Activated T-cell treated with anti-CD3 and anti-CD28 coated beads, Interleukin-2, amount 50 U/mL, for 4 hours (primary cell): ENCODE data around the gene SMYD3. TPM values are rescaled to one million over a fixed set of nuclear protein-coding genes. Genes with fewer than 3 reads are reported as not detected.

Source experiments
- ATAC-seq, 2 donors: fragments of 200-7000 bp; cut with Tn5 transposase; one replicate each; pipeline ENCODE4 v1.10.0; 2021
- DNase-seq: peaks from one replicate; pipeline ENCODE4 v3.0.0-alpha.2; 2020
- H3K27me3 Mint-ChIP-seq: one replicate; pipeline ENCODE4 v1.8.0; 2021; ENCODE audit warnings: low read depth, mixed read lengths
- H3K36me3 Mint-ChIP-seq: one replicate; pipeline ENCODE4 v1.8.0; 2022; ENCODE audit warnings: mixed read lengths; ENCODE audit not compliant: insufficient read depth
- H3K4me1 Mint-ChIP-seq: one replicate; pipeline ENCODE4 v1.8.0; 2021; ENCODE audit warnings: low read depth, mixed read lengths
- H3K4me3 Mint-ChIP-seq: one replicate; pipeline ENCODE4 v1.8.0; 2021; ENCODE audit warnings: mild to moderate bottlenecking, moderate library complexity, mixed read lengths
- H3K9me3 Mint-ChIP-seq: one replicate; pipeline ENCODE4 v1.8.0; 2021; ENCODE audit warnings: mixed read lengths
- total RNA-seq, 3 donors: library from RNA; stranded (reverse); gene quantifications; one replicate each; pipeline ENCODE4 v1.2.1, GENCODE V29; 2021

SMYD3 gene
- total RNA-seq, 3 donors from 2014 or later, result 10.7 to 13.0 (median 11.9) TPM

- peaks cover 9% of the 10 kb centered on the region for H3K36me3 Mint-ChIP-seq
- ATAC-seq, result no peak
- DNase-seq, result no peak
- H3K9me3 Mint-ChIP-seq, result no peaks in the 10 kb centered on the region
- H3K4me1 Mint-ChIP-seq, result no peaks in the 10 kb centered on the region
- no peaks in the 10 kb centered on the region for H3K27me3 Mint-ChIP-seq
- H3K4me3 Mint-ChIP-seq, result no peak overlapping the region
Measured at GRCh38 chr1:246108278-246108925, 398.7 kb downstream of the SMYD3 start.

- Mint-ChIP-seq H3K4me3 (no peak overlapping the region), H3K36me3 (peaks cover 10% of the 10 kb centered on the region), H3K9me3 (no peaks in the 10 kb centered on the region), H3K4me1 (no peaks in the 10 kb centered on the region), H3K27me3 (no peaks in the 10 kb centered on the region)
- no peak for ATAC-seq
- no peak for DNase-seq
Measured at GRCh38 chr1:246107516-246108277, 399.4 kb downstream of the SMYD3 start.

GRCh38 chr1:246106342-246106763 lies 400.7 kb downstream of the SMYD3 start:
- no peak for DNase-seq
- H3K4me1 Mint-ChIP-seq, result no peaks in the 10 kb centered on the region
- H3K4me3 Mint-ChIP-seq, result no peak overlapping the region
- no peaks in the 10 kb centered on the region for H3K9me3 Mint-ChIP-seq
- no peak for ATAC-seq
- H3K36me3 Mint-ChIP-seq, result peaks cover 10% of the 10 kb centered on the region
- no peaks in the 10 kb centered on the region for H3K27me3 Mint-ChIP-seq

GRCh38 chr1:246104927-246105326 lies 402.2 kb downstream of the SMYD3 start:
- Mint-ChIP-seq H3K9me3 (no peaks in the 10 kb centered on the region), H3K27me3 (no peaks in the 10 kb centered on the region), H3K4me3 (no peak overlapping the region), H3K4me1 (no peaks in the 10 kb centered on the region), H3K36me3 (peaks cover 11% of the 10 kb centered on the region)
- ATAC-seq (no peak), DNase-seq (no peak)

DNA sequence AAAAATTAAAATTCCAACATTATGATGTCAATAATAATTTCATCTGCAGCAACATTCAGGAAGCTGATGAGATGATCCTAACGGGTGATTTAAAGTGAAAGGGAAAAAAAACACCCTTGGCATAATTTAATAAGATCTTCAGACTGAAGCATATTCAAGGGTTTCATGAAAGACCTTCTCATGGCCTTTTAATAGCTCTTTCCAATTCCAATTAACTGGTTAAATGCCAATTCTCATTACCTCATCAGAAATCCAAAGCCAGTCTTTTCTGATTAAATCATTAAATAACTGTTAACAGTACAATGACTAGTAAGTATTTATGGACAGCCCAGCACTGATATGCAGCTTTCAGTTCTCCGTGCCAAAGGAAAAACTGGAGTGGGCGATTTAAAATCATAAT lies 407.5 kb downstream of the SMYD3 start:
- ATAC-seq (no peak), DNase-seq (no peak)
- H3K27me3 Mint-ChIP-seq, result no peaks in the 10 kb centered on the region
- no peaks in the 10 kb centered on the region for H3K9me3 Mint-ChIP-seq
- peaks cover 19% of the 10 kb centered on the region for H3K36me3 Mint-ChIP-seq
- H3K4me3 Mint-ChIP-seq, result no peak overlapping the region
- H3K4me1 Mint-ChIP-seq, result no peaks in the 10 kb centered on the region

DNA sequence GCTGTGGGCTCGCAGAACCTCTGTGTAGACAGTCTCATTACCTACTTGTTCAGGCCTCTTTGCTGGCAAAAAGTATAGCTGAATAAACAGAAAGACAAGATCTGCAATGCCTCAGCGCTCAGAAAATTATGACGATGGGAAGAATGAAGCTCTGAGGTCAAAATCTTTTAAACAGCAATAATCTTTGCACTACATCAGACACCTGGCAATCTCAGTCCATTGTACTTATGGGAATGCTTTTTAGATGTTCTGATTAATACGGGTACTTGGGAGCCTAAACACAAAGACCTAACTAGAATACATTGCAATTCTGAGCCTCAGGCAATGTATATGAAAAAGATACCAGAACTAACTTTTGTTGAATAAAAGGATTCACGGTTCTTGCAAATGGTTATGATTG lies 410.7 kb downstream of the SMYD3 start:
- Mint-ChIP-seq H3K4me3 (no peak overlapping the region), H3K27me3 (no peaks in the 10 kb centered on the region), H3K4me1 (no peaks in the 10 kb centered on the region), H3K36me3 (peaks cover 14% of the 10 kb centered on the region), H3K9me3 (peaks cover 9% of the 10 kb centered on the region)
- no peak for DNase-seq
- ATAC-seq, result no peak

DNA sequence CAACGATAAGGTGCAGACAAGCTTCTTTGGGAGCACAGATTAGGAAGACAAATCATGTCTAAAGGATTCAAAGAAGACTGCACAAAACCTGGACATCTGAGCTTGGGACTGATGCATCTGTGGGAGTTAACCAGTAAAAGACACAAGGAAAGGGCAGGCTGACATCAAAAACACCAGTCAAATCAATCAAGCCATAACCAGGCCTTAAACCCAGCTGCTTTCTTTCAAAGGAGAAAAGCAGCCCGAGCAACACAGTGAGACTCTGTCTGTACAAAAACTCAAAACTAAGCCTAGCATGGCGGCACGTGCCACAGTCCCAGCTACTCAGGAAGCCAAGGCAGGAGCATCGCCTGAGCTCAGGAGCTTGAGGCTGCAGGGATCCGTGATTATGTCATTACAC lies 411.6 kb downstream of the SMYD3 start:
- H3K27me3 Mint-ChIP-seq, result no peaks in the 10 kb centered on the region
- DNase-seq, result no peak
- ATAC-seq, result no peak
- H3K4me1 Mint-ChIP-seq, result no peaks in the 10 kb centered on the region
- H3K9me3 Mint-ChIP-seq, result peaks cover 9% of the 10 kb centered on the region
- no peak overlapping the region for H3K4me3 Mint-ChIP-seq
- H3K36me3 Mint-ChIP-seq, result peaks cover 12% of the 10 kb centered on the region

DNA sequence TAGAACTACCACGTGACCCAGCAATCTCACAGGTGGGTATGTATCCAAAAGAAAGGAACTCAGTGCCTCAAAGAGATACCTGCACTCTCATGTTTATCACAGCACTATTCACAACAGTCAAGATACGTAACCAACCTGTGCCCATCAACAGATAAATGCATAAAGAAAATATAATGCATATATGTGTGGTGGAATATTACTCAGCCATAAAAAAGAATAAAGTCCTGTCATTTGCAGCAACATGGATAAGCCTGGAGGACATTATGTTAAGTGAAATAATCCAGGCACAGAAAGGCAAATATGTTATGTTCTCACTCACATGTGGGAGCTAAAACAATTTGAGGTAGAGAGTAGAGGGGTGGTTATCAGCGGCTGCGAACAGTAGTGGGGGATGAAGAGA lies 413.8 kb downstream of the SMYD3 start:
- Mint-ChIP-seq H3K4me3 (no peak overlapping the region), H3K9me3 (peaks cover 9% of the 10 kb centered on the region), H3K4me1 (no peaks in the 10 kb centered on the region), H3K36me3 (peaks cover 10% of the 10 kb centered on the region), H3K27me3 (no peaks in the 10 kb centered on the region)
- DNase-seq, result no peak
- ATAC-seq, result no peak

DNA sequence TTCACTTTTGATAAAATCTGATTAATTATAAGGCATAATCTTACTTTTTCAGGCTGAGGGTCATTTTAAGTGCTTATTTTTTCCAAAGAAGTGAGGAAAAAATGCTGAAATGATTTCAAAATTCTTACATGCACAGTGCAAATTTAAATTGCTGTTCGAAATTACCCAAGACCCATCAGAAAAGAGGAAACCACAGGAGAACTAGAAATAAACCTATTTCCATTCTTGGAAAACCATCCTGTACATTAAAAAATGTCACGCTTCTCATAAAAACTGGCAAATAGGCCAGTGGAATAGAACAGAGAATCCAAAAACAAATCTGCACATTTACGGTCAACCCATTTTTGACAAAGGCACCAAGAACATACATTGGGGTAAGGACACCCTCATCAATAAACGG lies 414.9 kb downstream of the SMYD3 start:
- ATAC-seq (no peak), DNase-seq (no peak)
- Mint-ChIP-seq H3K4me3 (no peak overlapping the region), H3K4me1 (no peaks in the 10 kb centered on the region), H3K27me3 (no peaks in the 10 kb centered on the region), H3K36me3 (peaks cover 10% of the 10 kb centered on the region), H3K9me3 (peaks cover 11% of the 10 kb centered on the region)

DNA sequence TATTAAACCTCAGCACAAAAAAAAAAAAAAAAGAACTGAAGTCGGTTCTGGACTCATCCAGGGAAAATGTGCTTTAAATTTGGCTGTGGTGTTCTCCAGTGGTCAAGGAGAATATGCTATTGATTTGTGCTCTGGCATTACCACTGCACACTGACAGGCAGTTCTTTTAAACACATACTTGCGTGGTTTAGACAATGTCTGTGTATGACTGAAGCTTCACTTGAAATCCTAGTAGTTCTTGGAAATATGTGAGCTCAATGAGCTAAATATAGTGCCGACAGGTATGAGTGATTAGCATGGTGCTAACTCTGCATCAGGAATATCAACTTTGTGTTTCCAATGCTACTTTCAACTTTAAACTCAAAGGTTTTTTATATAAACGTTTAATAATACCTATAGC lies 415.6 kb downstream of the SMYD3 start:
- Mint-ChIP-seq H3K36me3 (peaks cover 10% of the 10 kb centered on the region), H3K4me3 (no peak overlapping the region), H3K4me1 (no peaks in the 10 kb centered on the region), H3K9me3 (peaks cover 15% of the 10 kb centered on the region), H3K27me3 (no peaks in the 10 kb centered on the region)
- ATAC-seq (no peak), DNase-seq (no peak)

DNA sequence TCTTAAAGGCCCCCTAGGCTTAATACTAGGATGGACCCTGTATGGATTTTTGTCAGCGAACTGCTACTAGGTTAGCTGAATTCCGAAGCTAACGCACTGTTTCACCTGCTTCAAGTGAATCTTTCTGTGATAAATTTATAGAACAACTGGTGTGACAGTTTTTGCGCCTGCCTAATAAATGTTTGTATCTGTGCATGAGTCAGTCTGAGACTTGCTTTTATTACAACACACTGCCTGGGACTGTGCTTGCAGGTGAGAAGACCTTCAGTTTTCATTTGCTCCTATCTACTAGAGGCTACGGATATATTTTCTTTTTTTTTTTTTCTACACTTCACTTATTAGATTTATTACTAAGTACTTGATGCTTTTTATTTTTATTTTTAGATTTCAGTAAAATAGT lies 420.9 kb downstream of the SMYD3 start:
- Mint-ChIP-seq H3K27me3 (no peaks in the 10 kb centered on the region), H3K9me3 (peaks cover 12% of the 10 kb centered on the region)

DNA sequence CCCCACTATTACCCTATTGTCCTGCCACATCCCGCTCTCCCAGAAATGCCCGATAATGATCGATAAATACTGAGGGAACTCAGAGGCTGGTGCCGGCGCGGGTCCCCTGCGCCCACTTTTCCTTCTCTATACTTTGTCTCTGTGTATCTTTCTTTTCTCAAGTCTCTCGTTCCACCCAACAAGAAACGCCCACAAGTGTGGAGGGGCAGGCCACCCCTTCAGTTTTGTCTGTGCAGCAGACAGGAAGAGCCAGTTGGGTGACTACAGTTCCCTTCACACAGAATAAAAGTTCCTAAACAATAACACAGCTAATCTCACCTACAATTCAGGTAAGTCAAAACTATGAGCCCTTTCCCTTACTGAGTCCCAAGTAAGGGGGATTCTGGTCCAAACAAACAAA lies 423.7 kb downstream of the SMYD3 start:
- no peaks in the 10 kb centered on the region for H3K27me3 Mint-ChIP-seq

More for the DNA sequence above, 420.9 kb downstream of the SMYD3 start:
- no peak for DNase-seq
- no peaks in the 10 kb centered on the region for H3K36me3 Mint-ChIP-seq
- no peak for ATAC-seq
- no peaks in the 10 kb centered on the region for H3K4me1 Mint-ChIP-seq
- H3K4me3 Mint-ChIP-seq, result no peak overlapping the region

DNA sequence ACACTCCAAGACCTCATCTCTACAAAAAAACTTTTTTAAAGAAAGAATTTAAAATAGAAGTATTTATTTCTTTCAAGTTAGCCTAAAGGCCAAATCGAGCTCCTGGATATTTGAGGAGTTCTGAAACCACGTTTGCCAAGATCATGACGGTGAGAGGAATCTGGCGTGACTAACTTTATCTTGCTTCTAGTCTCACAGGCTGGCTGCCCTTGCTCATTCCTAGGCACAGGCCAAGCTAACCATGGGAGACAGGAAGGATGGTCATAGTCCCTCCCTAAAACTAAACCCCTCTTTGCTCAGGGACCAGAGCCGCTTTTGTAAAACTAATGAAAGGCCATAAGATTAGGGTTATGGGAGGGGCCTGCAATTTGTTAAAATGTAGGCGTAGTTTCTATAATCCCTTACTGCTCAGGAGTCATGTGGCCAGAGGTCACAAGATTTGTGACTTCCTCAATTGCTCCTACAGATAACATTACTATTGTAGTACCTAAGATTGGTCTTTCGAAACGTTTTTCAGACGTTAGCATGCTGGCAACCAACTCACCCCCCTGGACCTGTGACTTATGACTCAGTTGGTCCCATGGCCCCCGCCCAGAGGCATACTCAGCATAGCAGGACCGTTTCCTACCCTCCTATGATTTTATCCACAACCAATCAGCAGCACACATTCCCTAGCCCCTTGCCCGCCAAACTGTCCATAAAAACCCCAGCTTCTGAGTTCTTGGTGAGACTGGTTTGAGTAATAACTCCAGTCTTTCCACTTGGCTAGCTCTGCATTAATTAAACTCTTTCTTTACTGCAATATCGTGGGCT lies 425.0 kb downstream of the SMYD3 start:
- ATAC-seq (no peak), DNase-seq (no peak)
- Mint-ChIP-seq H3K36me3 (peaks cover 6% of the 10 kb centered on the region), H3K9me3 (peaks cover 9% of the 10 kb centered on the region), H3K4me3 (no peak overlapping the region), H3K4me1 (peaks cover 2% of the 10 kb centered on the region), H3K27me3 (no peaks in the 10 kb centered on the region)

More for the DNA sequence above, 423.7 kb downstream of the SMYD3 start:
- H3K4me1 Mint-ChIP-seq, result peaks cover 2% of the 10 kb centered on the region
- peaks cover 12% of the 10 kb centered on the region for H3K9me3 Mint-ChIP-seq
- peaks cover 4% of the 10 kb centered on the region for H3K36me3 Mint-ChIP-seq
- DNase-seq (no peak), ATAC-seq (no peak)
- H3K4me3 Mint-ChIP-seq, result no peak overlapping the region

DNA sequence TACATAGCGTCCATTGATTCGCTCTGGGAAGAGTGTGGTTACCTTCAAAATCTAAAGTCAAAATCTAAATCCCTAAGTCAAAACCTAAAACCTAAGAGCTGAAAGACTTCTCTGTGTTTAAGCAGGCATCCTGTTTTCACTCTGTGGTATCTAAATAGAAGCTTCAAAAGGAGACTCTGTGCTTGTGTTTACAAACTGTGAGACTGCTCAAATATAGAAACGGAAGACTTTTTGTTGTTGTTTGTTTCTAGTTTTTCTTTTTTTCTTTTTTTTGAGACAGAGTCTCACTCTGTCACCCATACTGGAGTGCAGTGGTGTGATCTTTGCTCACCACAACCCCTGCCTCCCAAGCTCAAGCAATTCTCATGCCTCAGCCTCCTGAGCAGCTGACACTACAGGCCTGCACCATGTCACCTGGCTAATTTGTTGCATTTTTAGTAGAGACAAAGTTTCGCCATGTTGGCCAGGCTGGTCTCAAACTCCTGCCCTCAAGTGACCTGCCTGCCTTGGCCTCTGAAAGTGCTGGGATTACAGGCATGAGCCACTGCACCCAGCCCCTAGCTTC lies 425.9 kb downstream of the SMYD3 start:
- Mint-ChIP-seq H3K4me1 (peaks cover 2% of the 10 kb centered on the region), H3K36me3 (peaks cover 6% of the 10 kb centered on the region), H3K27me3 (no peaks in the 10 kb centered on the region), H3K9me3 (peaks cover 6% of the 10 kb centered on the region), H3K4me3 (no peak overlapping the region)
- no peak for DNase-seq
- ATAC-seq, result no peak
